C4-2B (cell line): ENCODE results near the gene POU3F3.
A peak's percentile ranks its signal among the peaks of the same experiment; 100 is the strongest.

Experiments
- H3K27ac ChIP-seq: fragments of 450-650 bp; 2 replicates; pipeline ENCODE4 v1.5.1; 2017
- CTCF ChIP-seq: fragments of 450-650 bp; conservative IDR thresholded peaks from 2 replicates; pipeline ENCODE4 v1.5.1; 2017; ENCODE audit warnings: mild to moderate bottlenecking
- ZFX ChIP-seq: fragments of 450-650 bp; IDR thresholded peaks from 2 replicates; pipeline ENCODE4 v1.6.1; 2017

Gene POU3F3

GRCh38 chr2:104873689-104874054, 19.8 kb downstream of the POU3F3 start:
- no peak overlapping the region for H3K27ac ChIP-seq
- peak; percentile 52 for TF ChIP-seq CTCF
- no peak for TF ChIP-seq ZFX

- TF ChIP-seq CTCF (no peak), ZFX (no peak)
- no peak overlapping the region for H3K27ac ChIP-seq
Measured at GRCh38 chr2:104874230-104874629, 20.3 kb downstream of the POU3F3 start.

GRCh38 chr2:104875262-104875661, 21.3 kb downstream of the POU3F3 start:
- no peak overlapping the region for H3K27ac ChIP-seq
- TF ChIP-seq CTCF (no peak), ZFX (no peak)

GRCh38 chr2:104876606-104877570, 23.0 kb downstream of the POU3F3 start:
- no peak overlapping the region for H3K27ac ChIP-seq
- TF ChIP-seq ZFX = no peak
- no peak for TF ChIP-seq CTCF

- TF ChIP-seq ZFX (no peak), CTCF (no peak)
- H3K27ac ChIP-seq = no peak overlapping the region
Measured at GRCh38 chr2:104878863-104879512, 25.1 kb downstream of the POU3F3 start.

GRCh38 chr2:104880076-104880475, 26.2 kb downstream of the POU3F3 start:
- TF ChIP-seq ZFX (no peak), CTCF (no peak)
- no peak overlapping the region for H3K27ac ChIP-seq

GRCh38 chr2:104883357-104883756, 29.4 kb downstream of the POU3F3 start:
- H3K27ac ChIP-seq = no peak overlapping the region
- TF ChIP-seq ZFX (no peak), CTCF (no peak)
